Measurements from ENCODE around the gene GLIS2.
A peak's percentile ranks its signal among the peaks of the same experiment; 100 is the strongest.

The GLIS2 gene

GRCh38 chr16:4313563-4314531, 2.0 kb upstream of the GLIS2 start (continued):
- 0 out of 2 replicates have a peak, but pooled peaks have one; percentile 18 for TF ChIP-seq ZBTB11 (tag by site-specific recombination; conservative IDR thresholded peaks at IDR 0.05; ENCODE audit: low read depth)
- TF ChIP-seq SCRT1 (tag by site-specific recombination; IDR thresholded peaks at IDR 0.05; ENCODE audit: borderline replicate concordance), result peak; percentile 68
- 0 out of 2 replicates have a peak, but pooled peaks have one; percentile 6 for TF ChIP-seq ZNF629 (tag by site-specific recombination; IDR thresholded peaks at IDR 0.05)
- TF ChIP-seq IKZF3 (tag by site-specific recombination; IDR thresholded peaks at IDR 0.05), result no peak; the same call in none of the 2 replicates
- TF ChIP-seq ZNF138 (tag by site-specific recombination; IDR thresholded peaks at IDR 0.05; ENCODE audit: borderline replicate concordance), result no peak
- 0 out of 2 replicates have a peak, but pooled peaks have one; percentile 10 for TF ChIP-seq SP3 (tag by site-specific recombination; IDR thresholded peaks at IDR 0.05)
- TF ChIP-seq ZNF580 (tag by site-specific recombination; IDR thresholded peaks at IDR 0.05), result peak; percentile 96
- peak; percentile 67 for TF ChIP-seq PATZ1 (tag by site-specific recombination; IDR thresholded peaks at IDR 0.05)
- TF ChIP-seq ZFHX2 (tag by site-specific recombination; conservative IDR thresholded peaks at IDR 0.05), result peak; percentile 22; the same call in 1 of the 2 replicates
- TF ChIP-seq ZNF239 (tag by site-specific recombination; IDR thresholded peaks at IDR 0.05), result no peak
- TF ChIP-seq ZNF530 (tag by site-specific recombination; IDR thresholded peaks at IDR 0.05; ENCODE audit: low read depth), result no peak
- no peak for TF ChIP-seq KLF1 (tag by site-specific recombination; IDR thresholded peaks at IDR 0.05)
- TF ChIP-seq RBAK (tag by site-specific recombination; IDR thresholded peaks at IDR 0.05), result no peak
- 0 out of 2 replicates have a peak, but pooled peaks have one; percentile 38 for TF ChIP-seq TRIM28 (IDR thresholded peaks at IDR 0.05; ENCODE audit: borderline replicate concordance, low read length)

GRCh38 chr16:4314532-4315185, 1.2 kb upstream of the GLIS2 start:
- peaks cover 4% of the 10 kb centered on the region; the same call in 1 of the 2 replicates for H3K4me1 ChIP-seq (ENCODE audit: control insufficient read depth, insufficient read depth, low read length)
- H3K36me3 ChIP-seq (ENCODE audit: control insufficient read depth in 2 of 2, insufficient read depth in 1 of 2, low read length in 2 of 2), result no peaks in the 10 kb centered on the region
- ChIA-PET POLR2A (interaction anchor here (0.8 to 2.3 kb wide), 2 partner anchors 41 to 104 kb away, joined by 3 to 11 read pairs; partner anchors contain the start of gene TFAP4), CTCF (interaction anchor here (0.5 to 1.4 kb wide), 4 partner anchors 48 to 335 kb away, joined by 3 to 6 read pairs (median 4); partner anchors contain the start of gene VASN)
- H3K9me3 ChIP-seq (ENCODE audit: control insufficient read depth, insufficient read depth, low read depth, low read length), result no peaks in the 10 kb centered on the region
- no peak overlapping the region; the same call in 1 of the 2 replicates for H3K27ac ChIP-seq (ENCODE audit: extremely low read depth, low read depth, low read length)
- H3K4me3 ChIP-seq (ENCODE audit: low read depth, low read length), result peak overlapping the region; percentile 52
- peak; percentile 86 for TF ChIP-seq ZFP69B (tag by site-specific recombination; IDR thresholded peaks at IDR 0.05)
- no peak for TF ChIP-seq EGR2 (tag by site-specific recombination; IDR thresholded peaks at IDR 0.05; ENCODE audit: low read depth)
- TF ChIP-seq FEZF1 (tag by site-specific recombination; IDR thresholded peaks at IDR 0.05), result no peak
- peak; percentile 84 for TF ChIP-seq ZNF600 (tag by site-specific recombination; IDR thresholded peaks at IDR 0.05)
- peak; percentile 81 for TF ChIP-seq GLIS2 (tag by site-specific recombination; IDR thresholded peaks at IDR 0.05)
- TF ChIP-seq ZNF37A (tag by site-specific recombination; IDR thresholded peaks at IDR 0.05), result no peak
- no peak for TF ChIP-seq ZNF362 (tag by site-specific recombination; IDR thresholded peaks at IDR 0.05)
- TF ChIP-seq KLF17 (tag by site-specific recombination; IDR thresholded peaks at IDR 0.05), result no peak
- 0 out of 2 replicates have a peak, but pooled peaks have one; percentile 33 for TF ChIP-seq HIC1 (tag by site-specific recombination; IDR thresholded peaks at IDR 0.05)
